Activated CD8-positive, alpha-beta T cell treated with anti-CD3 and anti-CD28 coated beads for 36 hours (primary cell): ENCODE results near the gene CENPL. TPM values are rescaled to one million over a fixed set of nuclear protein-coding genes. Genes with fewer than 3 reads are reported as not detected.
"Not testable (repeated sequence)": the region's sequence is repeated elsewhere in the genome, so short reads cannot be mapped to it uniquely, and the experiment has no call there.

ENCODE experiments used
- ATAC-seq: fragments of 200-7000 bp; cut with Tn5 transposase; one replicate; pipeline ENCODE4 v1.10.0; 2021; ENCODE audit warnings: mild to moderate bottlenecking, moderate library complexity
- CTCF ChIA-PET: fragments of 350-600 bp; sonication (Branson Sonifier 250); formaldehyde crosslinking; loops from one replicate; lab custom pipeline; 2021; ENCODE audit warnings: antibody characterized with exemption; lab: Charles Lee
- POLR2A ChIA-PET: fragments of 350-600 bp; sonication (Branson Sonifier 250); formaldehyde crosslinking; loops from one replicate; lab custom pipeline; 2021; ENCODE audit warnings: antibody characterized with exemption; lab: Charles Lee
- DNase-seq: peaks from one replicate; pipeline ENCODE4 v3.0.0-alpha.2; 2020
- H3K27ac Mint-ChIP-seq: one replicate; pipeline ENCODE4 v1.8.0; 2021; ENCODE audit warnings: mild to moderate bottlenecking, mixed read lengths
- H3K27me3 Mint-ChIP-seq: one replicate; pipeline ENCODE4 v1.8.0; 2021; ENCODE audit warnings: mixed read lengths
- H3K36me3 Mint-ChIP-seq: one replicate; pipeline ENCODE4 v1.8.0; 2021; ENCODE audit warnings: low read depth, mixed read lengths
- H3K4me1 Mint-ChIP-seq: one replicate; pipeline ENCODE4 v1.8.0; 2021; ENCODE audit warnings: low read depth, mixed read lengths
- H3K4me3 Mint-ChIP-seq: one replicate; pipeline ENCODE4 v1.8.0; 2021; ENCODE audit warnings: mild to moderate bottlenecking, moderate library complexity, mixed read lengths
- H3K9me3 Mint-ChIP-seq: one replicate; pipeline ENCODE4 v1.8.0; 2021; ENCODE audit warnings: mixed read lengths
- intact Hi-C: fragments of 100-400 bp; cut with micrococcal nuclease; formaldehyde crosslinking; loops from one replicate; pipeline ENCODE4 v1.10.0; 2022
- total RNA-seq, 2 experiments: library from RNA; stranded (reverse); gene quantifications; one replicate each; pipeline ENCODE4 v1.2.3, GENCODE V29; 2021
- TF ChIP-seq, protein P1 (sequence below): fragments of 200-600 bp; IDR thresholded peaks from one replicate; pipeline ENCODE4 v1.8.0; 2022; ENCODE audit warnings: antibody characterized with exemption, mild to moderate bottlenecking

The CENPL gene
- total RNA-seq, 2 experiments from 2014 or later, result 20.9 to 23.3 TPM

DNA sequence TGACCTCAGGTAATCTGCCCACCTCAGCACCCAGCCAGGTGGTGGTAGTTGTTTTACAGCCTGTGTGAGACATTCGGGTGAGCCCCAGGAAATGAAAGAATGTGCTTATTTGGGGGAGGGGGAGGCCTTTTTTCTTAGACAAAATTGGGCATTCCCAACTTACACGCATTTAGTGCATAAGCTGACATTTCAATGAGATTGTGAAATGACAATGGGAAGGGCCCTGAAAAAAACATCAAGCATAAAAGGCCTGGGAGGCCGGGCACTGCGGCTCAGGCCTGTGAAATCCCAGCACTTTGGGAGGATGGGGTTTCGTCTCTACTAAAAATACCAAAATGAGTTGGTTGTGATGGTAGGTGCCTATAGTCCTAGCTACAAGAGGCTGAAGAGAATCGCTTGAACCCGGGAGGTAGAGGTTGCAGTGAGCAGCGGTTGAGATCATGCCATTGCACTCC is 38.1 kb upstream of the CENPL start:
- peak; percentile 39 for DNase-seq
- H3K4me3 Mint-ChIP-seq, result peak overlapping the region; percentile 95
- TF ChIP-seq, protein P1, sequence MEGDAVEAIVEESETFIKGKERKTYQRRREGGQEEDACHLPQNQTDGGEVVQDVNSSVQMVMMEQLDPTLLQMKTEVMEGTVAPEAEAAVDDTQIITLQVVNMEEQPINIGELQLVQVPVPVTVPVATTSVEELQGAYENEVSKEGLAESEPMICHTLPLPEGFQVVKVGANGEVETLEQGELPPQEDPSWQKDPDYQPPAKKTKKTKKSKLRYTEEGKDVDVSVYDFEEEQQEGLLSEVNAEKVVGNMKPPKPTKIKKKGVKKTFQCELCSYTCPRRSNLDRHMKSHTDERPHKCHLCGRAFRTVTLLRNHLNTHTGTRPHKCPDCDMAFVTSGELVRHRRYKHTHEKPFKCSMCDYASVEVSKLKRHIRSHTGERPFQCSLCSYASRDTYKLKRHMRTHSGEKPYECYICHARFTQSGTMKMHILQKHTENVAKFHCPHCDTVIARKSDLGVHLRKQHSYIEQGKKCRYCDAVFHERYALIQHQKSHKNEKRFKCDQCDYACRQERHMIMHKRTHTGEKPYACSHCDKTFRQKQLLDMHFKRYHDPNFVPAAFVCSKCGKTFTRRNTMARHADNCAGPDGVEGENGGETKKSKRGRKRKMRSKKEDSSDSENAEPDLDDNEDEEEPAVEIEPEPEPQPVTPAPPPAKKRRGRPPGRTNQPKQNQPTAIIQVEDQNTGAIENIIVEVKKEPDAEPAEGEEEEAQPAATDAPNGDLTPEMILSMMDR, result no peak
- ATAC-seq, result no peak
- CTCF ChIA-PET, result interaction anchor here (1.2 kb wide), 1 partner anchor 57 kb away, joined by 3 read pairs; no protein-coding TSS in a partner anchor
- intact Hi-C loops, result no loop called here
- no peaks in the 10 kb centered on the region for H3K9me3 Mint-ChIP-seq
- H3K4me1 Mint-ChIP-seq, result peaks cover 26% of the 10 kb centered on the region
- no peaks in the 10 kb centered on the region for H3K27me3 Mint-ChIP-seq
- H3K27ac Mint-ChIP-seq, result peak overlapping the region; percentile 97
- peaks cover 64% of the 10 kb centered on the region for H3K36me3 Mint-ChIP-seq
- POLR2A ChIA-PET, result interaction anchor here (0.6 to 7.2 kb wide), 10 partner anchors 10 to 443 kb away, joined by 3 to 56 read pairs (median 4); partner anchors contain the start of genes CENPL and DARS2

DNA sequence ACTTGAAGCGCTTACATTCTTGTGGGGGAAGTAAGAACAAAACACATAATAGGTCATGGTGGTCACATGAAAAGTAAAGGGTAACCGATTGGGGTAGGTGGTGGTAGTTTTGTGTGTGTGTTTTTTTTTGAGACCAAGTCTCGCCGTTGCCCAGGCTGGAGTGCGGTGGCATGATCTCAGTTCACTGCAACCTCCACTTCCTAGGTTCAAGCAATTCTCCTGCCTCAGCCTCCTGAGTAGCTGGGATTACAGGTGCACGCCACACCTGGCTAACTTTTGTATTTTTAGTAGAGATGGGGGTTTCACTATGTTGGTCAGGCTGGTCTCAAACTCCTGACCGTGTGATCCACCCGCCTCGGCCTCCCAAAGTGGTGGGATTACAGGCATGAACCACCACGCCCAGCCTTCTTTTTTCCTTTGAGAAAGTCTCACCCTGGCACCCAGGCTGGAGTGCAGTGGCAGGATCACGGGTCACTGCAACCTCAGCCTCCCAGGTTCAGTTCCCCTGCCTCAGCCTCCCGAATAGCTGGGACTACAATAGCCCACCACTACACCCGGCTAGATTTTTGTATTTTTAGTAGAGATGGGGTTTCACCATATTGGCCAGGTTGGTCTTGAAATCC is 37.6 kb upstream of the CENPL start:
- H3K27ac Mint-ChIP-seq, result peak overlapping the region; percentile 97
- H3K4me1 Mint-ChIP-seq, result peaks cover 26% of the 10 kb centered on the region
- H3K9me3 Mint-ChIP-seq, intact Hi-C loops, H3K27me3 Mint-ChIP-seq: not testable (repeated sequence)
- DNase-seq (peak; percentile 31), ATAC-seq (peak; percentile 19)
- H3K36me3 Mint-ChIP-seq, result peaks cover 64% of the 10 kb centered on the region
- peak overlapping the region; percentile 35 for H3K4me3 Mint-ChIP-seq
- CTCF ChIA-PET, result interaction anchor here (1.1 kb wide), 1 partner anchor 36 kb away, joined by 3 read pairs; no protein-coding TSS in a partner anchor
- POLR2A ChIA-PET, result interaction anchor here (0.6 to 7.2 kb wide), 12 partner anchors 8 to 291 kb away, joined by 3 to 56 read pairs (median 4); partner anchors contain the start of gene ZBTB37

DNA sequence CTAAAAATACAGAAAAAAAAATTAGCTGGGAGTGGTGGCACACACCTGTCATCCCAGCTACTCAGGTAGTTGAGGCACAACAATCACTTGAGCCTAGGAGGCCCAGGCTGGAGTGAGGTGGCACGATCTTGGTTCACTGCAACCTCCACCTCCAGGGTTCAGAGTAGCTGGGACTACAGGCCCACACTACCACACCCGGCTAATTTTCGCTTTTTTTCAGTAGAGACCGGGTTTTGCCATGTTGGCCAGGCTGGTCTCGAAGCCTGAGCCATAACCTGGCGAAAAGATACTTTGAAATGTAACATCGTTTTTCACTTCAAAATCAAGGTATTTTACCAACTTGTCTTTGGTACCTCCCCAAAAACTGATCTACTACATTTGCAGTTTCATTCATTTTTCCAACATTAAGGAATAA is 37.1 kb upstream of the CENPL start:
- peak overlapping the region; percentile 20 for H3K4me3 Mint-ChIP-seq
- peak; percentile 15 for ATAC-seq
- H3K9me3 Mint-ChIP-seq, result no peaks in the 10 kb centered on the region
- TF ChIP-seq, protein P1, result no peak
- intact Hi-C loops, result no loop called here
- ChIA-PET POLR2A (interaction anchor here (0.9 to 7.2 kb wide), 9 partner anchors 8 to 68 kb away, joined by 3 to 56 read pairs (median 7); partner anchors contain the start of gene ZBTB37), CTCF (interaction anchor here (1.1 kb wide), 1 partner anchor 35 kb away, joined by 3 read pairs; no protein-coding TSS in a partner anchor)
- no peaks in the 10 kb centered on the region for H3K27me3 Mint-ChIP-seq
- DNase-seq, result peak; percentile 18
- peaks cover 59% of the 10 kb centered on the region for H3K36me3 Mint-ChIP-seq
- peak overlapping the region; percentile 97 for H3K27ac Mint-ChIP-seq
- peaks cover 26% of the 10 kb centered on the region for H3K4me1 Mint-ChIP-seq

DNA sequence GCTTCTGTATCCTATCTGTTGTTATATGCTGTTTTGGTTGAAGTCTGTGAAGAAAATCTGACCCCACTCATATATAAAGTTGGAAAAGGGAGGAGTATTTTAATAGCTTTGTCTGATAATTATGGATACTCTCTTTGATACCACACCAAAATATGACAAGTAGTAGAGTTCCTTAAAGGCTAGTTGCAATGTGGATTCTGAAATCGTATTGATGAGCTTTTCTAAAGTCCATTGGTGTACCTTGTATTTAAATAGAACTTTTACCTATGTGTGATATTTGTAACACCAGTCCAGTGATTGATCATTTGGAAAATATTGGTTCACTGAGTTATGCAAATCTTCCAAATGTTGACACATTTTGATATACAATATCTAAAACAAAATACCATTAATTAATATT is 35.4 kb upstream of the CENPL start:
- ChIA-PET POLR2A (interaction anchor here (0.5 to 7.2 kb wide), 11 partner anchors 7 to 305 kb away, joined by 3 to 56 read pairs (median 5); partner anchors contain the start of gene ZBTB37), CTCF (interaction anchor here (0.7 to 1.8 kb wide), 4 partner anchors 8 to 429 kb away, joined by 3 to 5 read pairs (median 3); partner anchors contain the start of gene DARS2)

DNA sequence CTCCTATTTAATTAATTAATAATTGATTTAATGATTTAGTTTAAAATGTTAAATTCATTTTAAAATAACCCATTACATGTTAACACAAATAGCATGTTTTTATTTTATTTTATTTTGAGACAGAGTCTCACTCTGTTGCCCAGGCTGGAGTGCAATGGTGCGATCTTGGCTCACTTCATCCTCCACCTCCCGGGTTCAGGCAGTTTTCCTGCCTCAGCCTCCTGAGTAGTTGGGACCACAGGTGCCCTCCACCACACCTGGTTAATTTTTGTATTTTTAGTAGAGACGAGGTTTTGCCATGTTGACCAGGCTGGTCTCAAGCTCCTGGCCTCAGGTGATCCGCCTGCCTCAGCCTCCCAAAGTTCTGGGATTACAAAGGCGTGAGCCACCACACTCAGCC is 34.9 kb upstream of the CENPL start:
- peaks cover 48% of the 10 kb centered on the region for H3K36me3 Mint-ChIP-seq

More for the DNA sequence above, 35.4 kb upstream of the CENPL start:
- Mint-ChIP-seq H3K4me3 (no peak overlapping the region), H3K27me3 (no peaks in the 10 kb centered on the region), H3K27ac (peak overlapping the region; percentile 2), H3K36me3 (peaks cover 50% of the 10 kb centered on the region), H3K4me1 (peaks cover 18% of the 10 kb centered on the region), H3K9me3 (no peaks in the 10 kb centered on the region)
- DNase-seq (no peak), ATAC-seq (no peak)
- intact Hi-C loops, result no loop called here
- TF ChIP-seq, protein P1, result no peak

More for the DNA sequence above, 34.9 kb upstream of the CENPL start:
- DNase-seq, intact Hi-C loops, H3K9me3 Mint-ChIP-seq, H3K27ac Mint-ChIP-seq, H3K4me3 Mint-ChIP-seq, ATAC-seq, H3K27me3 Mint-ChIP-seq: not testable (repeated sequence)
- ChIA-PET POLR2A (interaction anchor here (0.5 to 7.2 kb wide), 6 partner anchors 7 to 306 kb away, joined by 3 to 56 read pairs (median 6); partner anchors contain the start of gene ZBTB37), CTCF (interaction anchor here (0.7 to 1.8 kb wide), 4 partner anchors 8 to 428 kb away, joined by 3 to 5 read pairs (median 3); partner anchors contain the start of gene DARS2)
- peaks cover 16% of the 10 kb centered on the region for H3K4me1 Mint-ChIP-seq
